WTC11 (cell line): ENCODE results near the gene PRR15. TPM values are rescaled to one million over a fixed set of nuclear protein-coding genes. Genes with fewer than 3 reads are reported as not detected.

Experiments used
- ATAC-seq: fragments of 200-7000 bp; cut with Tn5 transposase; 2 replicates; pipeline ENCODE4 v1.10.0; 2021; ENCODE audit warnings: mild to moderate bottlenecking, moderate library complexity
- CTCF ChIA-PET: fragments of 300-600 bp; sonication (Branson Sonifier 250); formaldehyde crosslinking; loops from one replicate; lab custom pipeline; 2021; ENCODE audit warnings: antibody characterized with exemption; lab: Charles Lee
- POLR2A ChIA-PET: fragments of 350-600 bp; sonication (Branson Sonifier 250); formaldehyde crosslinking; loops from one replicate; lab custom pipeline; 2021; ENCODE audit warnings: antibody characterized with exemption; lab: Charles Lee
- DNase-seq: peaks from one replicate; pipeline ENCODE4 v3.0.0; 2021; ENCODE audit warnings: low spot score
- H3K27ac Mint-ChIP-seq: 2 replicates; pipeline ENCODE4 v1.8.0; 2021; ENCODE audit warnings: mixed read lengths
- H3K27me3 Mint-ChIP-seq: 2 replicates; pipeline ENCODE4 v1.8.0; 2021; ENCODE audit warnings: low read depth, mild to moderate bottlenecking, moderate library complexity, mixed read lengths
- H3K36me3 Mint-ChIP-seq: 2 replicates; pipeline ENCODE4 v1.8.0; 2021; ENCODE audit warnings: mixed read lengths
- H3K4me1 Mint-ChIP-seq: 2 replicates; pipeline ENCODE4 v1.8.0; 2022; ENCODE audit warnings: mixed read lengths
- H3K4me3 Mint-ChIP-seq: 2 replicates; pipeline ENCODE4 v1.8.0; 2021; ENCODE audit warnings: mild to moderate bottlenecking, moderate library complexity, mixed read lengths
- H3K9me3 Mint-ChIP-seq: 2 replicates; pipeline ENCODE4 v1.8.0; 2021; ENCODE audit warnings: mixed read lengths
- CREB1 ChIP-seq: sonication (generic); formaldehyde crosslinking; IDR thresholded peaks from 2 replicates; pipeline ENCODE4 v1.8.0; 2023; ENCODE audit warnings: mild to moderate bottlenecking, missing genetic modification reagents
- CREM ChIP-seq: sonication (generic); formaldehyde crosslinking; IDR thresholded peaks from 2 replicates; pipeline ENCODE4 v1.8.1; 2022; ENCODE audit warnings: mild to moderate bottlenecking, missing genetic modification reagents, moderate library complexity
- ELF4 ChIP-seq: sonication (generic); formaldehyde crosslinking; IDR thresholded peaks from 2 replicates; pipeline ENCODE4 v1.8.1; 2022; ENCODE audit warnings: low read depth, mild to moderate bottlenecking, moderate library complexity, missing genetic modification reagents
- ESRRA ChIP-seq: sonication (generic); formaldehyde crosslinking; IDR thresholded peaks from 2 replicates; pipeline ENCODE4 v1.8.1; 2022; ENCODE audit warnings: mild to moderate bottlenecking, missing genetic modification reagents, borderline replicate concordance
- ETV6 ChIP-seq: sonication (generic); formaldehyde crosslinking; IDR thresholded peaks from 2 replicates; pipeline ENCODE4 v1.8.1; 2022; ENCODE audit warnings: mild to moderate bottlenecking, missing genetic modification reagents
- FOXK1 ChIP-seq: sonication (generic); formaldehyde crosslinking; IDR thresholded peaks from 2 replicates; pipeline ENCODE4 v1.8.0; 2022; ENCODE audit warnings: mild to moderate bottlenecking, moderate library complexity, missing genetic modification reagents
- FOXP1 ChIP-seq: sonication (generic); formaldehyde crosslinking; IDR thresholded peaks from 2 replicates; pipeline ENCODE4 v1.8.0; 2022; ENCODE audit warnings: missing genetic modification reagents, mild to moderate bottlenecking, moderate library complexity, borderline replicate concordance
- JAZF1 ChIP-seq: fragments of 250-450 bp; sonication (Bioruptor Pico); IDR thresholded peaks from 2 replicates; pipeline ENCODE4 v1.9.0; 2021; ENCODE audit warnings: moderate library complexity, mild to moderate bottlenecking, inconsistent platforms
- MYBL2 ChIP-seq: sonication (generic); formaldehyde crosslinking; IDR thresholded peaks from 2 replicates; pipeline ENCODE4 v1.8.1; 2023; ENCODE audit warnings: mild to moderate bottlenecking, moderate library complexity, missing genetic modification reagents
- NR2C2 ChIP-seq: sonication (generic); formaldehyde crosslinking; IDR thresholded peaks from 2 replicates; pipeline ENCODE4 v1.8.0; 2022; ENCODE audit warnings: mild to moderate bottlenecking, missing genetic modification reagents
- NR3C1 ChIP-seq: sonication (generic); formaldehyde crosslinking; conservative IDR thresholded peaks from 2 replicates; pipeline ENCODE4 v1.8.1; 2023; ENCODE audit warnings: low read depth, mild to moderate bottlenecking, missing genetic modification reagents
- SOX15 ChIP-seq: fragments of 250-450 bp; sonication (Bioruptor Pico); IDR thresholded peaks from 2 replicates; pipeline ENCODE4 v1.9.0; 2021; ENCODE audit warnings: mild to moderate bottlenecking
- TEAD4 ChIP-seq: sonication (generic); formaldehyde crosslinking; IDR thresholded peaks from 2 replicates; pipeline ENCODE4 v1.8.0; 2022; ENCODE audit warnings: mild to moderate bottlenecking, missing genetic modification reagents
- TP53 ChIP-seq: sonication (generic); formaldehyde crosslinking; IDR thresholded peaks from 2 replicates; pipeline ENCODE4 v1.8.1; 2023; ENCODE audit warnings: mild to moderate bottlenecking, missing genetic modification reagents
- ZBTB21 ChIP-seq: sonication (generic); formaldehyde crosslinking; IDR thresholded peaks from 2 replicates; pipeline ENCODE4 v1.8.1; 2023; ENCODE audit warnings: mild to moderate bottlenecking, missing genetic modification reagents, borderline replicate concordance
- ZNF121 ChIP-seq: sonication (generic); formaldehyde crosslinking; IDR thresholded peaks from 2 replicates; pipeline ENCODE4 v1.8.0; 2023; ENCODE audit warnings: missing genetic modification reagents
- ZNF219 ChIP-seq: sonication (generic); formaldehyde crosslinking; IDR thresholded peaks from 2 replicates; pipeline ENCODE4 v1.8.0; 2023; ENCODE audit warnings: missing genetic modification reagents, mild to moderate bottlenecking, borderline replicate concordance
- total RNA-seq: library from RNA; stranded (reverse); gene quantifications from 3 replicates; pipeline ENCODE4 v1.2.3, GENCODE V29; 2021
- TF ChIP-seq, protein P1 (sequence below): sonication (generic); formaldehyde crosslinking; IDR thresholded peaks from 2 replicates; pipeline ENCODE4 v1.8.1; 2022; ENCODE audit warnings: mild to moderate bottlenecking, moderate library complexity, missing genetic modification reagents
- TF ChIP-seq, protein P2 (sequence below): sonication (generic); formaldehyde crosslinking; IDR thresholded peaks from 2 replicates; pipeline ENCODE4 v1.8.1; 2023; ENCODE audit warnings: mild to moderate bottlenecking, missing genetic modification reagents, moderate library complexity
- TF ChIP-seq, protein P3 (sequence below): sonication (generic); formaldehyde crosslinking; conservative IDR thresholded peaks from 2 replicates; pipeline ENCODE4 v1.8.1; 2023; ENCODE audit warnings: mild to moderate bottlenecking, low read depth, missing genetic modification reagents, moderate library complexity
- TF ChIP-seq, protein P4 (sequence below): fragments of 250-450 bp; sonication (Bioruptor Pico); IDR thresholded peaks from 2 replicates; pipeline ENCODE4 v1.8.0; 2021; ENCODE audit warnings: mild to moderate bottlenecking
- TF ChIP-seq, protein P5 (sequence below): sonication (generic); formaldehyde crosslinking; IDR thresholded peaks from 2 replicates; pipeline ENCODE4 v1.8.0; 2022; ENCODE audit warnings: missing genetic modification reagents
- TF ChIP-seq, protein P6 (sequence below): fragments of 250-450 bp; sonication (Bioruptor Pico); IDR thresholded peaks from 2 replicates; pipeline ENCODE4 v2.1.2; 2022; ENCODE audit warnings: mild to moderate bottlenecking, moderate library complexity

The PRR15 gene
- total RNA-seq, 1 experiment from 2014 or later = 21.2 TPM

DNA sequence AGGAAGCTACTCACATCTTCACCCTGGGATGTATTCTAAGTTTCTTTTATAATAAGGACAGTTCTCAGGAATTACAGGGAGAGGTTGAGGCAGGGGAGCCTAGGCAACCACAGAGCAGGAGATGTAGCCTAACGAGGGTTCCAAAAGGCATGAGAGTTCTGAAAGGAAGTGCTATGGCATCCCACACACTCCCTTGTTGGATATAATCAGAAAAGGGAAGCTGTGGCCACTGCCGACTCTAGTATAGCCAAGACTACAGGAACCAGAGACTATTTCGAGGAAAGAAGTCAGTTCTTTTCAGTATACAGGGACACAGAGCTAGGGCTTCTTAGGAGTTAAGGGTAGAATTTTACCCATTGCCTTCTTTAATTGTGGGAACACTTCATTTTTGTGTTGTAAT is 11.0 kb downstream of the PRR15 start:
- CTCF ChIA-PET = no interaction called here

GRCh38 chr7:29587195-29587808 is 23.7 kb downstream of the PRR15 start:
- POLR2A ChIA-PET = no interaction called here
- Mint-ChIP-seq H3K9me3 (peaks cover 8% of the 10 kb centered on the region), H3K27me3 (no peaks in the 10 kb centered on the region), H3K4me1 (no peaks in the 10 kb centered on the region; the same call in 1 of the 2 replicates), H3K27ac (no peak overlapping the region), H3K4me3 (no peak overlapping the region), H3K36me3 (no peaks in the 10 kb centered on the region)
- TF ChIP-seq FOXK1 (CRISPR knock-in tag) (no peak), CREB1 (CRISPR knock-in tag) (no peak), ELF4 (CRISPR knock-in tag) (no peak), NR3C1 (no peak), ZNF121 (CRISPR knock-in tag) (no peak), SOX15 (CRISPR knock-in tag) (no peak), NR2C2 (CRISPR knock-in tag) (no peak), TEAD4 (no peak), JAZF1 (CRISPR knock-in tag) (no peak), ZNF219 (CRISPR knock-in tag) (no peak), ETV6 (CRISPR knock-in tag) (no peak)
- TF ChIP-seq, protein P1, sequence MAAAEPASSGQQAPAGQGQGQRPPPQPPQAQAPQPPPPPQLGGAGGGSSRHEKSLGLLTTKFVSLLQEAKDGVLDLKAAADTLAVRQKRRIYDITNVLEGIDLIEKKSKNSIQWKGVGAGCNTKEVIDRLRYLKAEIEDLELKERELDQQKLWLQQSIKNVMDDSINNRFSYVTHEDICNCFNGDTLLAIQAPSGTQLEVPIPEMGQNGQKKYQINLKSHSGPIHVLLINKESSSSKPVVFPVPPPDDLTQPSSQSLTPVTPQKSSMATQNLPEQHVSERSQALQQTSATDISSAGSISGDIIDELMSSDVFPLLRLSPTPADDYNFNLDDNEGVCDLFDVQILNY (CRISPR knock-in tag) = no peak
- TF ChIP-seq, protein P2, sequence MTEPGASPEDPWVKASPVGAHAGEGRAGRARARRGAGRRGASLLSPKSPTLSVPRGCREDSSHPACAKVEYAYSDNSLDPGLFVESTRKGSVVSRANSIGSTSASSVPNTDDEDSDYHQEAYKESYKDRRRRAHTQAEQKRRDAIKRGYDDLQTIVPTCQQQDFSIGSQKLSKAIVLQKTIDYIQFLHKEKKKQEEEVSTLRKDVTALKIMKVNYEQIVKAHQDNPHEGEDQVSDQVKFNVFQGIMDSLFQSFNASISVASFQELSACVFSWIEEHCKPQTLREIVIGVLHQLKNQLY (CRISPR knock-in tag) = no peak
- TF ChIP-seq, protein P3, sequence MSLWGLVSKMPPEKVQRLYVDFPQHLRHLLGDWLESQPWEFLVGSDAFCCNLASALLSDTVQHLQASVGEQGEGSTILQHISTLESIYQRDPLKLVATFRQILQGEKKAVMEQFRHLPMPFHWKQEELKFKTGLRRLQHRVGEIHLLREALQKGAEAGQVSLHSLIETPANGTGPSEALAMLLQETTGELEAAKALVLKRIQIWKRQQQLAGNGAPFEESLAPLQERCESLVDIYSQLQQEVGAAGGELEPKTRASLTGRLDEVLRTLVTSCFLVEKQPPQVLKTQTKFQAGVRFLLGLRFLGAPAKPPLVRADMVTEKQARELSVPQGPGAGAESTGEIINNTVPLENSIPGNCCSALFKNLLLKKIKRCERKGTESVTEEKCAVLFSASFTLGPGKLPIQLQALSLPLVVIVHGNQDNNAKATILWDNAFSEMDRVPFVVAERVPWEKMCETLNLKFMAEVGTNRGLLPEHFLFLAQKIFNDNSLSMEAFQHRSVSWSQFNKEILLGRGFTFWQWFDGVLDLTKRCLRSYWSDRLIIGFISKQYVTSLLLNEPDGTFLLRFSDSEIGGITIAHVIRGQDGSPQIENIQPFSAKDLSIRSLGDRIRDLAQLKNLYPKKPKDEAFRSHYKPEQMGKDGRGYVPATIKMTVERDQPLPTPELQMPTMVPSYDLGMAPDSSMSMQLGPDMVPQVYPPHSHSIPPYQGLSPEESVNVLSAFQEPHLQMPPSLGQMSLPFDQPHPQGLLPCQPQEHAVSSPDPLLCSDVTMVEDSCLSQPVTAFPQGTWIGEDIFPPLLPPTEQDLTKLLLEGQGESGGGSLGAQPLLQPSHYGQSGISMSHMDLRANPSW (CRISPR knock-in tag) = no peak
- ATAC-seq (no peak), DNase-seq (no peak)
- CTCF ChIA-PET = no interaction called here

More for the DNA sequence above, 11.0 kb downstream of the PRR15 start:
- Mint-ChIP-seq H3K27ac (no peak overlapping the region), H3K4me1 (peaks cover 13% of the 10 kb centered on the region), H3K27me3 (peaks cover 15% of the 10 kb centered on the region), H3K4me3 (no peak overlapping the region), H3K36me3 (peaks cover 34% of the 10 kb centered on the region), H3K9me3 (peaks cover 41% of the 10 kb centered on the region)
- no peak for ATAC-seq
- DNase-seq = no peak
- POLR2A ChIA-PET = no interaction called here
- no peak for TF ChIP-seq CREM (CRISPR knock-in tag)
- TF ChIP-seq, protein P2 (CRISPR knock-in tag) = no peak
- TF ChIP-seq FOXP1 (CRISPR knock-in tag) = no peak
- TF ChIP-seq, protein P4, sequence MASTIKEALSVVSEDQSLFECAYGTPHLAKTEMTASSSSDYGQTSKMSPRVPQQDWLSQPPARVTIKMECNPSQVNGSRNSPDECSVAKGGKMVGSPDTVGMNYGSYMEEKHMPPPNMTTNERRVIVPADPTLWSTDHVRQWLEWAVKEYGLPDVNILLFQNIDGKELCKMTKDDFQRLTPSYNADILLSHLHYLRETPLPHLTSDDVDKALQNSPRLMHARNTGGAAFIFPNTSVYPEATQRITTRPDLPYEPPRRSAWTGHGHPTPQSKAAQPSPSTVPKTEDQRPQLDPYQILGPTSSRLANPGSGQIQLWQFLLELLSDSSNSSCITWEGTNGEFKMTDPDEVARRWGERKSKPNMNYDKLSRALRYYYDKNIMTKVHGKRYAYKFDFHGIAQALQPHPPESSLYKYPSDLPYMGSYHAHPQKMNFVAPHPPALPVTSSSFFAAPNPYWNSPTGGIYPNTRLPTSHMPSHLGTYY = no peak
- TF ChIP-seq, protein P5, sequence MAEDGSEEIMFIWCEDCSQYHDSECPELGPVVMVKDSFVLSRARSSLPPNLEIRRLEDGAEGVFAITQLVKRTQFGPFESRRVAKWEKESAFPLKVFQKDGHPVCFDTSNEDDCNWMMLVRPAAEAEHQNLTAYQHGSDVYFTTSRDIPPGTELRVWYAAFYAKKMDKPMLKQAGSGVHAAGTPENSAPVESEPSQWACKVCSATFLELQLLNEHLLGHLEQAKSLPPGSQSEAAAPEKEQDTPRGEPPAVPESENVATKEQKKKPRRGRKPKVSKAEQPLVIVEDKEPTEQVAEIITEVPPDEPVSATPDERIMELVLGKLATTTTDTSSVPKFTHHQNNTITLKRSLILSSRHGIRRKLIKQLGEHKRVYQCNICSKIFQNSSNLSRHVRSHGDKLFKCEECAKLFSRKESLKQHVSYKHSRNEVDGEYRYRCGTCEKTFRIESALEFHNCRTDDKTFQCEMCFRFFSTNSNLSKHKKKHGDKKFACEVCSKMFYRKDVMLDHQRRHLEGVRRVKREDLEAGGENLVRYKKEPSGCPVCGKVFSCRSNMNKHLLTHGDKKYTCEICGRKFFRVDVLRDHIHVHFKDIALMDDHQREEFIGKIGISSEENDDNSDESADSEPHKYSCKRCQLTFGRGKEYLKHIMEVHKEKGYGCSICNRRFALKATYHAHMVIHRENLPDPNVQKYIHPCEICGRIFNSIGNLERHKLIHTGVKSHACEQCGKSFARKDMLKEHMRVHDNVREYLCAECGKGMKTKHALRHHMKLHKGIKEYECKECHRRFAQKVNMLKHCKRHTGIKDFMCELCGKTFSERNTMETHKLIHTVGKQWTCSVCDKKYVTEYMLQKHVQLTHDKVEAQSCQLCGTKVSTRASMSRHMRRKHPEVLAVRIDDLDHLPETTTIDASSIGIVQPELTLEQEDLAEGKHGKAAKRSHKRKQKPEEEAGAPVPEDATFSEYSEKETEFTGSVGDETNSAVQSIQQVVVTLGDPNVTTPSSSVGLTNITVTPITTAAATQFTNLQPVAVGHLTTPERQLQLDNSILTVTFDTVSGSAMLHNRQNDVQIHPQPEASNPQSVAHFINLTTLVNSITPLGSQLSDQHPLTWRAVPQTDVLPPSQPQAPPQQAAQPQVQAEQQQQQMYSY (CRISPR knock-in tag) = no peak
- no peak for TF ChIP-seq TP53
- no peak for TF ChIP-seq ZBTB21 (CRISPR knock-in tag)
- TF ChIP-seq, protein P6, sequence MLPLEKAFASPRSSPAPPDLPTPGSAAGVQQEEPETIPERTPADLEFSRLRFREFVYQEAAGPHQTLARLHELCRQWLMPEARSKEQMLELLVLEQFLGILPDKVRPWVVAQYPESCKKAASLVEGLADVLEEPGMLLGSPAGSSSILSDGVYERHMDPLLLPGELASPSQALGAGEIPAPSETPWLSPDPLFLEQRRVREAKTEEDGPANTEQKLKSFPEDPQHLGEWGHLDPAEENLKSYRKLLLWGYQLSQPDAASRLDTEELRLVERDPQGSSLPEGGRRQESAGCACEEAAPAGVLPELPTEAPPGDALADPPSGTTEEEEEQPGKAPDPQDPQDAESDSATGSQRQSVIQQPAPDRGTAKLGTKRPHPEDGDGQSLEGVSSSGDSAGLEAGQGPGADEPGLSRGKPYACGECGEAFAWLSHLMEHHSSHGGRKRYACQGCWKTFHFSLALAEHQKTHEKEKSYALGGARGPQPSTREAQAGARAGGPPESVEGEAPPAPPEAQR (CRISPR knock-in tag) = no peak
- TF ChIP-seq MYBL2 (CRISPR knock-in tag) = no peak
- TF ChIP-seq ESRRA = no peak
